A673 (cell line): ENCODE data around the gene SMOC2.

Experiments
- EZH2 ChIP-seq: fragments of 200-600 bp; sonication (generic); IDR thresholded peaks from 2 replicates; pipeline ENCODE4 v1.6.1; 2017; ENCODE audit warnings: borderline replicate concordance, low read depth, mild to moderate bottlenecking, mixed read lengths, antibody characterized with exemption, low read length; ENCODE audit not compliant: poor library complexity, severe bottlenecking
- TF ChIP-seq, protein P1 (sequence below): fragments of 300-800, 200-600 bp; sonication (generic); conservative IDR thresholded peaks from 2 replicates; pipeline ENCODE4 v1.5.1; 2017; ENCODE audit warnings: low read depth, mild to moderate bottlenecking, antibody characterized with exemption, low read length, moderate library complexity, mixed read lengths

DNA sequence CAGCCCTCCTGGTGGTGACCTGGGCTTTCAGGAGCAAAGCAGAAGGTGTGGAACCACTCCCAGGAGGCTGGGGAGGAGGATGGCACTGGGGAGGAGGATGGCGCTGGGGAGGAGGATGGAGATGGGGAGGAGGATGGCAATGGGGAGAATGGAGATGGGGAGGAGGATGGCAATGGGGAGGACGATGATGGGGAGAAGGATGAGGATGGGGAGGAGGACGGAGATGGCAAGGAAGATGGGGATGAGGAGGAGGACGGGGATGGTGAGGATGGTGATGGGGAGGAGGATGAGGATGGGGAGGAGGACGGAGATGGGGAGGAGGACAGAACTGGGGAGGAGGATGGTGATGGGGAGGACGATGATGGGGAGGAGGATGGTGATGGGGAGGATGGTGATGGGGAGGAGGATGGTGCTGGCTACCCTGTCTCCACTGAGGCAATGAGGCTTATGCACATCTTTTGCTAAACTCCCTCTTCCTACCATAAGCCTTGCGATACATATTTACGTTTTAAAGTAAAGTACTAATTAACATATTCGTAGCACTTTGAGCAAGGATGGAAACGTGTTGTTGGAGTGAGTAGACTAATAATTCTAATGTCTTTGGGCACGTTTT lies 7.4 kb downstream of the SMOC2 start:
- TF ChIP-seq, protein P1, sequence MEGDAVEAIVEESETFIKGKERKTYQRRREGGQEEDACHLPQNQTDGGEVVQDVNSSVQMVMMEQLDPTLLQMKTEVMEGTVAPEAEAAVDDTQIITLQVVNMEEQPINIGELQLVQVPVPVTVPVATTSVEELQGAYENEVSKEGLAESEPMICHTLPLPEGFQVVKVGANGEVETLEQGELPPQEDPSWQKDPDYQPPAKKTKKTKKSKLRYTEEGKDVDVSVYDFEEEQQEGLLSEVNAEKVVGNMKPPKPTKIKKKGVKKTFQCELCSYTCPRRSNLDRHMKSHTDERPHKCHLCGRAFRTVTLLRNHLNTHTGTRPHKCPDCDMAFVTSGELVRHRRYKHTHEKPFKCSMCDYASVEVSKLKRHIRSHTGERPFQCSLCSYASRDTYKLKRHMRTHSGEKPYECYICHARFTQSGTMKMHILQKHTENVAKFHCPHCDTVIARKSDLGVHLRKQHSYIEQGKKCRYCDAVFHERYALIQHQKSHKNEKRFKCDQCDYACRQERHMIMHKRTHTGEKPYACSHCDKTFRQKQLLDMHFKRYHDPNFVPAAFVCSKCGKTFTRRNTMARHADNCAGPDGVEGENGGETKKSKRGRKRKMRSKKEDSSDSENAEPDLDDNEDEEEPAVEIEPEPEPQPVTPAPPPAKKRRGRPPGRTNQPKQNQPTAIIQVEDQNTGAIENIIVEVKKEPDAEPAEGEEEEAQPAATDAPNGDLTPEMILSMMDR: no peak
- no peak for TF ChIP-seq EZH2
